Vagina (tissue), 2 donors: ENCODE results near the gene DENND5B. TPM values are rescaled to one million over a fixed set of nuclear protein-coding genes. Genes with fewer than 3 reads are reported as not detected.

Experiments
- DNase-seq, 2 donors: peaks; one replicate each; pipeline ENCODE4 v3.0.0-alpha.2; 2017; ENCODE audit errors: extremely low spot score in 2 of 2
- H3K27ac ChIP-seq: fragments of 200-600 bp; sonication (generic); one replicate; pipeline ENCODE4 v1.5.1; 2019
- H3K27me3 ChIP-seq: fragments of 200-600 bp; sonication (generic); one replicate; pipeline ENCODE4 v1.5.1; 2019
- H3K36me3 ChIP-seq, 2 donors: fragments of 200-600 bp; sonication (generic); one replicate each; pipeline ENCODE4 v1.5.1; 2017 to 2019
- H3K4me1 ChIP-seq: fragments of 200-600 bp; sonication (generic); one replicate; pipeline ENCODE4 v1.5.1; 2019
- H3K4me3 ChIP-seq, 2 donors: fragments of 200-600 bp; sonication (generic); 1 replicate in 1 of 2; 2 replicates in 1 of 2; pipeline ENCODE4 v1.5.1; 2016 to 2019
- H3K9me3 ChIP-seq: fragments of 200-600 bp; sonication (generic); one replicate; pipeline ENCODE4 v1.5.1; 2019
- POLR2A ChIP-seq, 2 donors: fragments of 450-650 bp; IDR thresholded peaks; one replicate each; pipeline ENCODE4 v1.6.1; 2017; ENCODE audit warnings: antibody characterized with exemption in 2 of 2, mild to moderate bottlenecking in 2 of 2, moderate library complexity in 2 of 2
- POLR2AphosphoS5 ChIP-seq, 2 donors: sonication (generic); formaldehyde crosslinking; IDR thresholded peaks; one replicate each; pipeline ENCODE4 v1.9.0; 2017; ENCODE audit warnings: antibody characterized with exemption in 2 of 2, mild to moderate bottlenecking in 2 of 2, low read depth in 1 of 2; ENCODE audit not compliant: insufficient read depth in 1 of 2
- intact Hi-C: fragments of 100-400 bp; cut with DNase I; formaldehyde crosslinking; loops from one replicate; pipeline ENCODE4 v1.15.1; 2023
- total RNA-seq: library from RNA; depleted of rRNA; stranded (reverse); fragments of >200 nt; gene quantifications from one replicate; pipeline ENCODE4 v1.2.3, GENCODE V29; 2016
- TF ChIP-seq, protein P1 (sequence below), 3 experiments: fragments of 450-650 bp in 2 of 3; fragments of 200-600 bp in 1 of 3; sonication (generic) in 1 of 3; IDR thresholded peaks; one replicate each; pipeline ENCODE4 v1.5.1; 2017 to 2019; ENCODE audit warnings: antibody characterized with exemption in 3 of 3, mild to moderate bottlenecking in 2 of 3, moderate library complexity in 2 of 3

DENND5B gene
- total RNA-seq, 1 donor from 2014 or later: 25.3 TPM

GRCh38 chr12:31485571-31485970 lies 105.4 kb downstream of the DENND5B start:
- Histone ChIP-seq H3K27me3 (no peaks in the 10 kb centered on the region), H3K4me1 (no peaks in the 10 kb centered on the region)
- intact Hi-C loops: no loop called here

GRCh38 chr12:31482816-31483215 lies 108.1 kb downstream of the DENND5B start:
- DNase-seq: no peak
- no peaks in the 10 kb centered on the region for H3K27me3 ChIP-seq
- H3K36me3 ChIP-seq: no peaks in the 10 kb centered on the region
- H3K27ac ChIP-seq: no peak overlapping the region
- no peaks in the 10 kb centered on the region for H3K9me3 ChIP-seq
- H3K4me1 ChIP-seq: no peaks in the 10 kb centered on the region
- no peak overlapping the region for H3K4me3 ChIP-seq
- intact Hi-C loops: no loop called here
- TF ChIP-seq, protein P1, sequence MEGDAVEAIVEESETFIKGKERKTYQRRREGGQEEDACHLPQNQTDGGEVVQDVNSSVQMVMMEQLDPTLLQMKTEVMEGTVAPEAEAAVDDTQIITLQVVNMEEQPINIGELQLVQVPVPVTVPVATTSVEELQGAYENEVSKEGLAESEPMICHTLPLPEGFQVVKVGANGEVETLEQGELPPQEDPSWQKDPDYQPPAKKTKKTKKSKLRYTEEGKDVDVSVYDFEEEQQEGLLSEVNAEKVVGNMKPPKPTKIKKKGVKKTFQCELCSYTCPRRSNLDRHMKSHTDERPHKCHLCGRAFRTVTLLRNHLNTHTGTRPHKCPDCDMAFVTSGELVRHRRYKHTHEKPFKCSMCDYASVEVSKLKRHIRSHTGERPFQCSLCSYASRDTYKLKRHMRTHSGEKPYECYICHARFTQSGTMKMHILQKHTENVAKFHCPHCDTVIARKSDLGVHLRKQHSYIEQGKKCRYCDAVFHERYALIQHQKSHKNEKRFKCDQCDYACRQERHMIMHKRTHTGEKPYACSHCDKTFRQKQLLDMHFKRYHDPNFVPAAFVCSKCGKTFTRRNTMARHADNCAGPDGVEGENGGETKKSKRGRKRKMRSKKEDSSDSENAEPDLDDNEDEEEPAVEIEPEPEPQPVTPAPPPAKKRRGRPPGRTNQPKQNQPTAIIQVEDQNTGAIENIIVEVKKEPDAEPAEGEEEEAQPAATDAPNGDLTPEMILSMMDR (IDR thresholded peaks at IDR 0.05): no peak
- TF ChIP-seq POLR2A (IDR thresholded peaks at IDR 0.05) (no peak), POLR2AphosphoS5 (IDR thresholded peaks at IDR 0.05; ENCODE audit: insufficient read depth in 1 of 2, low read depth in 1 of 2) (no peak)

More at GRCh38 chr12:31485571-31485970, 105.4 kb downstream of the DENND5B start:
- Histone ChIP-seq H3K4me3 (no peak overlapping the region), H3K36me3 (no peaks in the 10 kb centered on the region), H3K9me3 (no peaks in the 10 kb centered on the region), H3K27ac (no peak overlapping the region)
- TF ChIP-seq, protein P1 (IDR thresholded peaks at IDR 0.05): no peak
- DNase-seq: no peak

DNA sequence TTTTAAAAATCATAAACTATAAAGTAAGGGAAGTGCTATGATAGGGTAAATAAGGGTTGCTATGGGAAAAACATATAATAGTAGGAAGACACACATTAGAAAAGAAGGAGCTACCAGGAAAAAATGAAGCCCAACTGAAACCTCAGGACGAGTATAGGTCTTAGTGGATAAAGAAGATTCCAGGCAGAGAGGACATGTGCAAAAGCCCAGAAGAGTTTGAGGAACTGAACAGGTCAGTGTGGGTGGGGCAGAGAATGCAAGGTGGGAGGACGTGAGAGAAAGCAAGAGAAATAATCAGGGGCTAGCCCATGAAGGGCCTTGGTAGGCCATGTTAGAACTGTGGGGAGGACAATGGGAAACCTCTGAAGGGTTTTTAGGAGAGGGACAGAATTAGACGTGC lies 109.5 kb downstream of the DENND5B start:
- H3K27ac ChIP-seq: no peak overlapping the region
- intact Hi-C loops: no loop called here
- H3K36me3 ChIP-seq: no peaks in the 10 kb centered on the region
- TF ChIP-seq, protein P1 (IDR thresholded peaks at IDR 0.05): no peak
- no peak for TF ChIP-seq POLR2A (IDR thresholded peaks at IDR 0.05)
- no peaks in the 10 kb centered on the region for H3K27me3 ChIP-seq
- no peaks in the 10 kb centered on the region for H3K4me1 ChIP-seq
- H3K4me3 ChIP-seq: no peak overlapping the region
- no peaks in the 10 kb centered on the region for H3K9me3 ChIP-seq
- DNase-seq: no peak

- TF ChIP-seq POLR2AphosphoS5 (IDR thresholded peaks at IDR 0.05; ENCODE audit: insufficient read depth in 1 of 2, low read depth in 1 of 2): no peak
- TF ChIP-seq, protein P1 (IDR thresholded peaks at IDR 0.05): no peak
- intact Hi-C loops: no loop called here
These were observed 111.3 kb downstream of the DENND5B start for GRCh38 chr12:31479516-31480210.

DNA sequence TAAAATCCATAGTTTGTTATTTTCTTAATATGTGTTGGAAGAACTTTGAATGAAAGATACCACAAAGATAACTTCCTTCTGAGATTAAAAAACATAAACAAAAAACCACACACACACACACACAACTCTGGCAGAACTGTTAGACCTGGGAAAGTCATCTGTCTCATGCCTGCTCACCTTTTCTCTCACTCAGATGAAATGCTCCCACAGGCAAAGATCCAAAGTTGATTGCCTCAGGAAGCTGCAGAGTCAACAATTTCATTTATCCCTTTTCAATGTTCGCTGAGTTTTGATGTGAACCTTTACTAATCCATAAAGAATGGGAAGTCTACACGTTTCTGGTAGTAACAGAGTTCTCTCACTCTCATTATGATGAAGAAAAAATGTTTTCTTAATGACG lies 112.0 kb downstream of the DENND5B start:
- no peak for TF ChIP-seq POLR2A (IDR thresholded peaks at IDR 0.05)
- Histone ChIP-seq H3K36me3 (no peaks in the 10 kb centered on the region), H3K4me3 (no peak overlapping the region), H3K27ac (no peak overlapping the region), H3K4me1 (no peaks in the 10 kb centered on the region), H3K9me3 (no peaks in the 10 kb centered on the region), H3K27me3 (no peaks in the 10 kb centered on the region)
- DNase-seq: no peak
- intact Hi-C loops: no loop called here

More at GRCh38 chr12:31479516-31480210, 111.3 kb downstream of the DENND5B start:
- DNase-seq: no peak
- H3K9me3 ChIP-seq: no peaks in the 10 kb centered on the region
- no peak overlapping the region for H3K27ac ChIP-seq
- H3K4me1 ChIP-seq: no peaks in the 10 kb centered on the region
- H3K36me3 ChIP-seq: no peaks in the 10 kb centered on the region
- H3K27me3 ChIP-seq: no peaks in the 10 kb centered on the region
- H3K4me3 ChIP-seq: no peak overlapping the region
